ENCODE data around the gene LYST.

Gene LYST

DNA sequence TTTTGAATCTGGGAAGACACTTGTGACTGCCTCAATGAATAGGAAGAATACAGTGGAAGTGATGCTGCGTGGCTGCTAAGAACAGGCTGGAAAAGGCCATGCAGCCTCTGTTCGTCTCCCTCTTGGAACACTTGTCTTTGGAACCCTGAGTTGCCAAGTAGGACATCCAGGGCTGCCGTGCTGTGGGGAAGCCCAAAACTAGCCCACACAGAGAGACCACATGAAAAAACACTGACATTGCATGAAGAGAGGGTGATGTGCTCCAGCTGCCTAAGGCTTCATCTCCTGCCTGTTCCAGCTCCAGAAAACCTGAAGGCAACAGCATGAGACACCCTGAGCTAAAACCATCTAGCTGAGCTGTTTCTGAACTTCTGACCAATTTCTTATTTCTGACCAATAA is 156.0 kb downstream of the LYST start:
- ATAC-seq, result no peak

DNA sequence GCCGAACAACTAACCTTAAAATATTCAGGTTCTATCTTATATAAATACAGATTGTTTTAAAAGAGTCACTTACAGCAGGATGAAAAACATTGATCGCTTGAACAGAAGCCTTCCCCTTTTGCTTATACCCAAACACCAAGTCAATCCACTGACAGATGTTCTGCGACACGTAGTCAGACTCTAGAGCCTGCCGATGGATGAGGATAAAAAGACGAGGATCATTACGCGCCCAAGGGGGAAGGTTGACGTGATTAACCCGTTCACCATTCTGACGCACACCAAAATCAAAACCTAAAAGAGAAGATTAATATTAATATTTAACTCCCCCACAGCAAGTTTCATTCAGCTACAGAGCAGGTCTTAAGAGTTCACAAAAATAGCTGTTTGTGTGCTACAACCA is 157.7 kb downstream of the LYST start:
- no peak for ATAC-seq

DNA sequence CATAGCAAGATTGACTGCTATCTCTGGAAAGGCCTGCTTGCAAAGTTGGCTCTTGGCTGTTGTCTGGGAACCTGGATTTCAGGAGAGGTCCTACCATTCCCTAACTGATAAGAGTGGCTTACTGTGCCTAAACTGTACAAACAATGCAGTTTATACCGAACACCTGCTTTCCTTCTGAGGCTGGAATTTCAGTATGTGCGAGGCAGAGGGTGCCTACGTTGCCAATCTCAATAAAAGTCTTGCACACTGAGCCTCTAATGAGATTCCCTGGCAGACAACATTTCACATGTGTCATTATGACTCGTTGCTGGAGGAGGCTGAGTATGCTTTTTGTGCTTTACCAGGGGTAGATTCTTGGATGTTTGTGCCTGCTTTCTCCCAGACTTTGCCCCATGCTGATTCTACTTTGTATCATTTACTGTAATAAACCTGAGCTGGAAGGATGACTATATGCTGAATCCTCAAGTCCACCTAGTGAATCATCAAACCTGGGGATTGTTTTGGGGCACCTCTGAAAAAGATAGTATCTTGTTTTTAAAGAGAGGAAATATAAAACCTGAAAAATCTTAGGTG is 158.2 kb downstream of the LYST start:
- no peak for ATAC-seq

DNA sequence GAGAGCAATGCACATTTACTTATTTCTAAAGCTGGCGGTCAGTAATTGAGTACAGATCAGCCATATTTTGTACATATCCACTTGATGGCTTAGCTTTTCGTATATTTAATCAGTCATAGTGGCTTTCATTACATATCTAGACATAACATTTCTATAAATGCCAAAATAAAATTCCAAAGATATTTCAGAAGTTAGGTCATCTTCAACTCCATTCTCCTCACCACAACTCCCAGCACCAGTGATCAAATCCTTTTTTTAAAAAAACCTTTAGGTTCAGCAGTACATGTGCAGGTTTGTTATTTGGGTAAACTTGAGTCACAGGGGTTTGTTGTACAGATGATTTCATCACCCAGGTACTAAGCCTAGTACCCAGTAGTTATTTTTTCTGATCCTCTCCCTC is 163.2 kb downstream of the LYST start:
- ATAC-seq, result no peak

DNA sequence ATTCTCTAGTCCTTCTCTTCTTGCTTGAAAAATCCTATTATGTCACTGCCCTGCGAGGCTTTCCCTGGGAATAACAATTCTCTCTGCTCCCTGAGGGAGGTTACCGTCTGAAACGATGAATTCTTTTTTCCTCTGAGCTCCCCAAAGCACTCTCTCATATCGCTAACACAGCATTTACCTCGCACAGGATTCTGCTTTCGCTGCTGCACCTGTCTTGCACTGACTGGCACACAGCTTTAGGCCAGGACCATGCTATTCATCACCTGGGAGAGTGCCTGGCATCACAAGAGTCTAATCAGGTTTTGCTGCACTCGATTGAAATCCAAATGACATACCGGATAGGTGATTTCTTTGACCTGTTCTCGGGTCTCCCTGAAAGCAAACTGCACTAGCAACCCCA is 164.3 kb downstream of the LYST start:
- no peak for ATAC-seq

DNA sequence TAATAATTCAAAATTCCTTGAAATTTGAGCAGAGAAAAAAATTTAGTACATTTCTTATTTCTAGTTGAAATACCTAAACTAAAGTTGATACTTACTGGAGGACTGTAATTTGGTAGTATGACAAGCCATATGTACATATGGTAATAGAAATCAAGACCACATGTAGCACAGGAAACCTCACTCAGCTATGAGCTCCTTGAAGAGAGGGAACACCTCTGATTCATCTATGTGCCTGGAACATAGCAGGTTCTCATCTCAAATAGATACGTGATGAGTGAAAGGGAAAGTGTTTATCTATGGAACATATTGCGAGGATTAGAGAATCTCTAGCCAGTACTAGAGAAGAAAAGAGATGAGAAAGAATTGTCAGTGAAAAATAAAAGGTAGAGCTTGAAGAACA is 169.2 kb downstream of the LYST start:
- ATAC-seq, result peak; percentile 79 to 97

DNA sequence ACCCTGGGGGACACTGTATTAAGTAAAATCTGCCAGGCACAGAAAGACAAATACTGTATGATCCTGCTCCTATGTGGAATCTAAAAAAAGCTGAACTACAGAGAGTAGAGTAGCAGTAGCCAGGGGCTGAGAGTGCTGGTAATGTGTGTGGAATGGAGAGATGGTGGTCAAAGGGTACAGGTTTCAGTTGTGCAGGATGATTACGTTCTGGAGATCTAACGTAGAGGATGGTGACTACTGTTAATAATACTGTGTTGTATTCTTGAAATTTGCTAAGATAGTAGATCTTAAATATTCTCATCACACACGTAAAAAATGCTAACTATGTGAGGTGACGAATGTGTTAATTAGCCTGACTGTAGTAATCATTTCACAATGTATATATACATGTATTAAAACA is 177.3 kb downstream of the LYST start:
- ATAC-seq, result no peak

DNA sequence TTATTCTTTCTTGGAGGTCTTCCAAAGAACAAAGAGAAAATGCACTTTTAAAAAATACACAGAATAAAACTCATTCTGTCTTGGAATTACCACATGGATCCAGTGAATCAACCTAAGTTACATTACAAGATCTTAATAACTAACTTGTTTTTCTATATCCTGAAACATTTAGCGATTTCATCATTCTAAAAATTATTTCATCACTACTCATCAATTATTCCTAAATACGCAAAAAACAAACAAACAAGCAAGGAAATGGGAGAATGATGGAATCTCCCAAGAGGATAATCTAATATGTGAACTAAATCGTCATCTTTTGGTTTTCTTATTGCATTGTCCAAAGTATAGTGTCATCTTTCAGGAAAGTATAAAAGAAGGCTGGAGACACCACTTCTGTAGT is 178.6 kb downstream of the LYST start:
- ATAC-seq, result no peak

DNA sequence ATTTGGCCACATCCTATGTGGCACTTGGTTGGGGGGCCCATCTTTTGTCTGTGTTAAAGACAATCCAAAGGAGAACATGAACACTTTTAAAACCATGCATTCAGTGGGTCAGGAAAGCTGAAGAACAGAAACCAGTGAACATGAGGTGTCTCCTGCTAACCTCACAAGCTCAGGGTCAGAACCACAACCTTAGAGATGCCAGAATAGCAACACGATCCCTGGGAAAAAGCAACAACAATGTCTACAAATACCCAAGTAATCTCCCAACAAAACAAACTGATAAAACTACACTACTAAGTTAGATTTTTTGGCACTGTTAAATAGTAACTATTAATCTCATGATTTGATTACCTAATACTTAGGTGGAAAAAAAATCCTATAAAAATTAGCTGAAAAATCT is 183.1 kb downstream of the LYST start:
- no peak for ATAC-seq

DNA sequence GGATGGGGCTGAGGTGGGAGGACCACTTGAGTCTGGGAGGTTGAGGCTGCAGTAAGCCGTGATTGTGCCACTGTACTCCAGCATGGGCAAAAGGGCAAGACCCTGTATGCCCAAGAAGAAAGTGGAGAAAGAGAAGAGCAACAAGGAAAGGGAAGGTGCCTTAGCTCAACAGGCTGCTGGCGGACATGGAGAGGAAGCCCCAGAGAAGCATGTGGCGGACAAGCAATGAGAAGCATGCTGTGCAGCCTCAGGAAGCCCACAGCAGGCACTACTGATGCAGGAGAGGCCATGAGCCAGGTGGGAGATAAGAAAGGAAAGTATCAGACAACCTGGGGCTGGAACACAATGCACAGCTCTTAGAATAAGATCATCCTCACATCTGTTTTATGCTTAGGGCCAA is 184.5 kb downstream of the LYST start:
- no peak for ATAC-seq

DNA sequence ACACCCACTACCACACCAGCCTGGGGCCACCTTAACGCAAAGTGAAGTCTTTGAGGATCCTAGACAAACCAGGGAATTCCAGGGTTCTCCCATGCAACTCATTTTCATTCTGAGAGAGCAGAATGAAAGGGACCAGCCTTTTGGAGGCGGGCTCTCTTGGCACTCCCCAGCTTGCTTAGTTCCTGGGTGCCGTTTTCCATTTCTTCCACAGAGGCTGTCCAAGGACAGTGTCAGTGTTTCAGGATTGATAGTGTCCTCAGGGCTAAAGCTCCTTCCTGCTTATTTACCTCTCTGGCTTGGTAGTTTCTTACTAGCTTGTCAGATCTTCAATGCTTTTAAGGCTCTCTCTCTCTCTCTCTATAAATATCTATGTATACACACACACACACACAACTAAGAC is 187.1 kb downstream of the LYST start:
- no peak for ATAC-seq

DNA sequence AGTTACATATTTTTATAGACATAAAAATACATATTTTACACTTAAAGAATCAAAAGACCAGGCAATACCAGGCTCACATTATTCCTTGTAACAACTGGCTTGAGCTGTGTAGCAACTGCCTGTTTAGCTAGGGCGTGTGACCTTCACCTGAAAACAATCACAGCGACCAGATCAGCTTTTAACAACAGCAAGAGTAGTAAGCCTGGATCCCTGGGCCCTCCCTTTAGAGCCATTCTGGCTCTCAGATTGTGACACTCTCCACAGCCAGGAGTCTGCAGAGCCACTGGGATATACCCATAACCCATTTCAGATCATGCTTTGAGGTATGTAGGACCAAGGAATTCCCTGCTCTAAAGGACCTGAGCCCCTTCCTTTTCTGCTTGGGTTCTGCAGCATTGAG is 187.7 kb downstream of the LYST start:
- ATAC-seq, result no peak

DNA sequence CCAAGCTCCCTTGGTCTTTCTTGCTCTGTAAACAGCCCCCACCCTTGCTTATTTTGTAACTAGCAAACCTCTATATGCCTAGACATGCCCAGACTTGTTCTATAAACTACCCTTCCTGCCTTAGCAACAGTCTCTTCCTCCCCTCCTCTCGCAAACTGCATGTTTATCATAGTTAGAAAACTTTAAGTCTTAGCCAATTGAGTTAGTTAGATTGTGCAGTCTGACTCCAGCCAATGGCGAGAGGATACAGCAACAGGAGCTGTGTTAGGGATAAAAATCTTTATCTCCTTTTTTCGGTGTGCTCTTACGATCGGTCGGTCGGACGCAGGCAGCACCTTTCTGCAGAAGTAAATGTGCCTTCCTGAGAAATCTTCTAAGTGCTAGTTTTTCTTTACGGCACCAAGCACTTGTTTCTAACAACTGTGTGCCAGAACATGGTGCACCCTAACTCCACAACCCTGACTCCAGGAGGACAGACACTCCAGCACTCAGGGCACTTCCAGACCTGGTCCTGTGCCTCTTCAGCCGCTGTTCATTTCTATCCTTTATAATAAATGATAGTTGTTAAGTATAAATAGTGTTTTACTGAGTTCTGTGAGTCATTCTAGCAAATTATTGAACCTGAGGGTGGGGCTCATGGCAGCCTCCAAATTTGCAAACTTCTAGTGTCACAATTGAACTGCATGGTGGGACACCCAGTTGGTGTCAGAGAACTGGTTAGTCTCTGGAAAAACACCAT is 191.4 kb downstream of the LYST start:
- no peak for ATAC-seq

DNA sequence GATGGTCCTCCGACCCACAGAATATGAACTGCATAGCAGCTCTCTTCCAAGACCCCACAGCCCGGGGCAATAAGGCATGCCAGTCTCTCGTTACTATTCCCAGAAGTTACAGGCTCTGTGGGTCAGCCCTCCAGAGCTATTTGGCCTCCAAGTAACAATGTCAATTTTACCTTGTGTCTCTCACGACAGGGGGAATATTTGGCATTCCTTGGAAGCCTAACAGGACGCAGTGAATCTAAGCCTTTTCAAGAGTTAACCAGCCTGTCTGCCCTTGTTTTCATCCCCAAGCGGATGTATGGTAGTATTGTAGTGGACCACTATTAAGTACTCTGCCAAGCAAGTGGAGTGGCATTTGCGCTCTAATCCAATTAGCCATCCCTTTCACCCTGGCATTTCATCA is 192.7 kb downstream of the LYST start:
- ATAC-seq, result no peak

DNA sequence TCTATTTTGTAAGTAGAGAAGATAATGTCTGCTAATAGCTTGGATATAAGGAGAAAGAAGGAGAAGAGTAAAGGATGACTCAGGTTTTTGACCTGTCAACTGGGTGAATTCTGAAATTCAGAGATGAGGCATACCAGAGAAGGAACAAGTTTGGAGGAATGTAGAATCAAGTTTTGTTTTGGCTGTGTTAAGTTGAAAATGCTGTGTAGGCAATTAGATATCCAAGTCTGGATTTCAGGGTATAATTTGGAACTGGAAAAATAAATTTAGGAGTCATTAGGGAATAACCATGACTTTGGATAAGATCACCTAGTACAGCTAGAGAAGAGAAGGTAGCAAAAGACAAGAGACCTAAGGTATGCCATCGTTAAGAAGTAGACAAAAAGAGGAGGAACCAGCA is 194.7 kb downstream of the LYST start:
- ATAC-seq, result no peak

DNA sequence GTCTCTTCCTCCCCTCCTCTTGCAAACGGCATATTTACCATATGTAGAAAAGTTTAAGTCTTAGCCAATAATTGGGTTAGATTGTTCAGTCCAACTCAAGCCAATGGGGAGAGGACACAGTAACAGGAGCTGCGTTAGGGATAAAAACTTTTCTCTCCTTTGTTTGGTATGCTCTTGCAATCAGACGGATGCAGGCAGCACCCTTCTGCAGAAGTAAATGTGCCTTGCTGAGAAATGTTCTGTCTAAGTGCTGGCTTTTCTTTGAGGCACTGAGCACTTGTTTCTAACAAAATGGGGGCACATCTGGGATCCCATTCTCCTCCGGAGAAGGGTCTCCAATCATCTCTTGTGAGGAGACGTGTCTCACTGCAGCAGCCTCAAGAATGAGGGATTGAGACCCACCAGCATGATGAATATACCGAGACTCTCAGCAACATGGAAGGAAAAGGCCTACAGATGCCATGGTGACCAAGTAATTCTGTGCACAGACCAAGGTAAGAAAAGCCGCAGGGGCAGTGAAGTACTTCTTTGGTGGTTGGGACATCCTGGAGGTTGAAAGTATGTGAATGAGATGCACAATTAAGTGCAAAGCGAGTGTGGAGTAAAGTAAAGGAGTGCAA is 196.4 kb downstream of the LYST start:
- no peak for ATAC-seq

DNA sequence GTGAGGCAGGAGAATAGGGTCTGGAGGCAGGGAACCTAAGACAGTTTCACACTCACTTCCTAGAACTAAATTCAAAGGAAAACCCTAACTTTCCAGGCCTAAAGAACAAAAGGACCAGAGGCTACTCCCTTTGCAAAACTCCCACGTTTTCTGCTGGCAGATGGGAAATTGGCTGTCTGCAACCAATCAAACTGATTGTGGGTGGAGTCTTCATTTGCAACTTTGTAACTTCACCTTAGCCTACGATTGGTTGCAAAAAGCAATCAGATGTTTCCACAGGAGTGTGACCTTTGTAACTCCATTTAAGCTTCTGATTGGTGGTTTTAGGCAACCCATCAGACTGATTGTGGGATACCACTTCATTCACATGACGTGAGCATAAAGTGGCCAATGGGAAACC is 197.4 kb downstream of the LYST start:
- ATAC-seq, result no peak

DNA sequence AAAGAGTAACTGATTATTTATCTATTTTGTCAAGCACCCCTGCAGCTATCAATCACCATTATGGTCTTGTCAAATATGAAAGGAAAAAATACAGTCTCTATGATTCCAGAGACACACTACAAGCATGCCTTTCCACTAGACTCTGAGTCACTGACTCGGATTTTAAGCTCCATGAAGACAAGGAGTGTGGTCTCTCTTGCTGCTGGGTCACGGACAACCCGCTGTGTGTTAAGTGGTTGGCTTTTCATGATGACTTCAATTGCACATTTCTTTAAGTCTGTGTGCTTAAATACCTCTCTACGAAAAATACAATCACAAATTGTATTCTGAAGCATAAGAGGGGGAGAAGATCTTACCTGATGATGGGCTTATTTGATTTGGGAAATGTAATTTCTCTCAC is 203.1 kb downstream of the LYST start:
- no peak for ATAC-seq

DNA sequence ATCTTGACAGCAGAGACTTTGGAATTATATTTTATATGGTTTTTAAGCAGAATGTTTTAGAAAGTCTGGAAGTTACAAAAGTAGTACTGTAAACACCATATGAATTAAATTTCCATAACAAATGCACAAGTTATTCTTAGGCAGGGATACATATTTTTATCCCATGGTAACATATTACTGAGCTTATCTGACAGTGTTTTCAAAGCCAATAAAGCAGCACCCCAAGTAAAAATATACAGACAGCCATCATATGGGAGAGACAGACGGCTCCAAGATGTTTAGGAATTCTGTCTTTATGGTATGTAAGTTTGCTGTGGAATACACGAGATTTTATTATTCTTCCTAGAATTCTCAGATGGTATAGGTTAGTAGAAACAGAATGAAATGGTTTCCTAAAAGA is 205.1 kb downstream of the LYST start:
- ATAC-seq, result no peak

DNA sequence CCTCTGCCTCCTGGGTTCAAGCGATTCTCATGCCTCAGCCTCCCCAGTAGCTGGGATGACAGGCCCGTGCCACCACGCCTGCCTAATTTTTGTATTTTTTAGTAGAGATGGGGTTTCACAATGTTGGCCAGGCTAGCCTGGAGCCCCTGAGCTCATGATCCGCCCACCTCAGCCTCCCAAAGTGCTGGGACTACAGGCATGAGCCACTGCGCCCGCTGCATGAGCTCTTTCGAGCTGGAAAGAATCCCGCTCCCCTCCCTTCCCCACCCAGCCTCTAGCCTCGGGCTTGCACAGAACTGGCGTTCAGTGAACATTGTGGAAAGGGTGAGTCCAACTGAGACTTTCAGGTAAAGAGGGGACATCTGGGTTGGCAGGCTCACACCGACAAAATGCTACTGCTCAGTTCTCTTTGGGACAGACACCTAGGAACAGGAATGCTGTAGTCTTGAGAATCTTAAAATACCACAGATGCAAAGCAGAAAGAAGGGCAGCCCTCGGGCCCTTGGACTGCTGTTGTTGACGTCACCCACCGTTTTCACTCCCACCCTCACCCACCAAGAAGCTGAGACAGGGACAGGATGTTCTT is 207.4 kb downstream of the LYST start:
- no peak for ATAC-seq

DNA sequence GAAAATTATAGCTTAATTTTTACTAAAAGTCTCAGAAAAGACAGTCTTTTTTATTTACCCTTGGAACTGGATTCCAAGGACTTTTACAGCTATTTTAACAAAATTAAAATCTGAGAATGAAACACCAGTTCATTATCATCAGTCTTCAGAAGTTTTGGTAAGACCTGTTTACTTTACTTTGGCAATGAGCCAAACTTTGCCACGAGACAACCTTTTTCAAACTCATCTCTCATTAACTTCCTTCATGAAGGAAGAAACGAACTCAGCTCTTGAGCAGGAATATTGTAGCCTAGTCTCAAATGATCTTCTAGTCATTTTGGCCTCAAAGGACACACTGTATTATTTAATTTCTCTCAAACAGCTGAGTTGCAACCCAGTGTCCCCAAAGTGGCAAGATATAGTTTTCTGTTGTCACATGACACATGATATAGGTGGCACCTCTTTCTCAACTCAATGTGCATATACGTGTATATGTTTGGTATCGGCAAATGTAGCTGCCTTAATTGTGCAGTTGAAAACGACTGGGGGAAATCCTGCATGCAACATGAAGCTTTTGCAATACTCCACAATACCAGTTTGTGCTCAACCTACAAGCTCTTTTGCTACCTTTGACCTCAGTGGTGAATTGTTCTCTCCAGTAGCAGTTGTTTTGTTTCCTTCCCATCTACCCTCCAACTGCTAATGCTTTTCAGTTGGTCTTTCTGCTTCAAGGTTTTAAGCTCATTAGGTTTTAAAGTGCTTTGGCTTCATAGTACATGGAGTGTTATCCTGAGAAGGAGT is 208.8 kb downstream of the LYST start:
- ATAC-seq, result no peak

DNA sequence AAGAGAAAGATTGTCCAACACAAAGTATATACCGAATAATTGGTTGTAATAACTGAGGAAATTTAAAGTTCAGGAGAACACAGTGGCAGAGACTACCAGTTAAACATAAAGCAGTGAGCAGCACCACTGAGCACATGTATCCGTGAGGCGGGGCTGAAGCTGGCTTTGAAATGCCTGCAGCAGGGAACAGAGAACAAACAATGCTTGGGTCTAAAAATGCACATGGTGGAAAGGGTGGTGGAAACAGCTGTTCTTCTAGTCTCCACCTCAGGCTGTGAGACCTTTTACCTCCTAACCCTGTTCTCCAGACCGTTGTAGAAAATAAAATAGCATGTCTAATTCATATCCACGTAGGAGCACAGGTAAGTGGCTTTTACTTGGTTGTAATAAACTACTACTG is 209.4 kb downstream of the LYST start:
- ATAC-seq, result no peak

DNA sequence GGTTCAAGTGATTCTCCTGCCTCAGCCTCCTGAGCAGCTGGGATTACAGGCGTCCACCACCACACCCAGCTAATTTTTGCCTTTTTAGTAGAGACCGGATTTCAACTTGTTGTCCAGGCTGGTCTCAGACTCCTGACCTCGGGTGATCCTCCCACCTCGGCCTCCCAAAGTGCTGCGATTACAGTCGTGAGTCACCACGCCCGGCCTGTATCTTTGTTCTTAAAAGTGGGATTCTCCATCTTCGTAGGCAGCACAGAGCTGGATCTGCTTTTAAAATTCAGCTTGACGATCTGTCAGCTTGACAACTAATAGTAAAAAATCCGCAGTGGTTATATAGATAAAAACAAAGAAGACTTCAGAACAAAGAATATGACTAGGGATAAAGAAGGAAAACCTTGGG is 214.3 kb downstream of the LYST start:
- no peak for ATAC-seq
